Activated naive CD8-positive, alpha-beta T cell treated with anti-CD3 and anti-CD28 coated beads for 36 hours (primary cell): ENCODE results near the gene SAE1. TPM values are rescaled to one million over a fixed set of nuclear protein-coding genes. Genes with fewer than 3 reads are reported as not detected.

Experiments
- DNase-seq: peaks from one replicate; pipeline ENCODE4 v3.0.0; 2021
- H3K27ac Mint-ChIP-seq: one replicate; pipeline ENCODE4 v1.8.0; 2022; ENCODE audit warnings: mild to moderate bottlenecking, moderate library complexity, mixed read lengths
- H3K27me3 Mint-ChIP-seq: one replicate; pipeline ENCODE4 v1.8.0; 2022; ENCODE audit warnings: mild to moderate bottlenecking, mixed read lengths
- H3K36me3 Mint-ChIP-seq: one replicate; pipeline ENCODE4 v1.8.0; 2021; ENCODE audit warnings: mild to moderate bottlenecking, mixed read lengths
- H3K4me1 Mint-ChIP-seq: one replicate; pipeline ENCODE4 v1.8.0; 2021; ENCODE audit warnings: mixed read lengths
- H3K4me3 Mint-ChIP-seq: one replicate; pipeline ENCODE4 v1.8.0; 2022; ENCODE audit warnings: mild to moderate bottlenecking, moderate library complexity, mixed read lengths
- H3K9me3 Mint-ChIP-seq: one replicate; pipeline ENCODE4 v1.8.0; 2022; ENCODE audit warnings: mixed read lengths
- total RNA-seq, 2 experiments: library from RNA; stranded (reverse); gene quantifications; one replicate each; pipeline ENCODE4 v1.2.3, GENCODE V29; 2021

The SAE1 gene
- total RNA-seq, 2 experiments from 2014 or later, result 141 to 149 TPM

GRCh38 chr19:47157431-47158321 is 27.0 kb downstream of the SAE1 start:
- H3K27ac Mint-ChIP-seq, result peak overlapping the region; percentile 93
- peak overlapping the region; percentile 65 for H3K4me3 Mint-ChIP-seq
- DNase-seq, result no peak
- no peaks in the 10 kb centered on the region for H3K27me3 Mint-ChIP-seq
- H3K36me3 Mint-ChIP-seq, result peaks cover 57% of the 10 kb centered on the region
- H3K4me1 Mint-ChIP-seq, result peaks cover 66% of the 10 kb centered on the region
- no peaks in the 10 kb centered on the region for H3K9me3 Mint-ChIP-seq

- peaks cover 63% of the 10 kb centered on the region for H3K4me1 Mint-ChIP-seq
- peaks cover 51% of the 10 kb centered on the region for H3K36me3 Mint-ChIP-seq
- H3K4me3 Mint-ChIP-seq, result peak overlapping the region; percentile 65
- DNase-seq, result no peak
- H3K27ac Mint-ChIP-seq, result peak overlapping the region; percentile 93
- no peaks in the 10 kb centered on the region for H3K27me3 Mint-ChIP-seq
- H3K9me3 Mint-ChIP-seq, result no peaks in the 10 kb centered on the region
Measured at GRCh38 chr19:47158367-47158791, 27.7 kb downstream of the SAE1 start.

GRCh38 chr19:47158879-47159503 is 28.4 kb downstream of the SAE1 start:
- Mint-ChIP-seq H3K4me3 (peak overlapping the region; percentile 65), H3K27ac (peak overlapping the region; percentile 93), H3K27me3 (no peaks in the 10 kb centered on the region), H3K4me1 (peaks cover 62% of the 10 kb centered on the region), H3K36me3 (peaks cover 50% of the 10 kb centered on the region), H3K9me3 (no peaks in the 10 kb centered on the region)
- peak; percentile 52 for DNase-seq

- H3K27ac Mint-ChIP-seq, result no peak overlapping the region
- peaks cover 34% of the 10 kb centered on the region for H3K36me3 Mint-ChIP-seq
- H3K9me3 Mint-ChIP-seq, result no peaks in the 10 kb centered on the region
- no peak overlapping the region for H3K4me3 Mint-ChIP-seq
- no peaks in the 10 kb centered on the region for H3K27me3 Mint-ChIP-seq
- DNase-seq, result no peak
- H3K4me1 Mint-ChIP-seq, result peaks cover 60% of the 10 kb centered on the region
Measured at GRCh38 chr19:47161876-47162489, 31.3 kb downstream of the SAE1 start.

GRCh38 chr19:47168065-47168464 is 37.4 kb downstream of the SAE1 start:
- H3K9me3 Mint-ChIP-seq, result no peaks in the 10 kb centered on the region
- peaks cover 26% of the 10 kb centered on the region for H3K4me1 Mint-ChIP-seq
- H3K4me3 Mint-ChIP-seq, result no peak overlapping the region
- H3K27me3 Mint-ChIP-seq, result no peaks in the 10 kb centered on the region
- no peak for DNase-seq
- H3K27ac Mint-ChIP-seq, result no peak overlapping the region
- peaks cover 35% of the 10 kb centered on the region for H3K36me3 Mint-ChIP-seq

- Mint-ChIP-seq H3K4me1 (peaks cover 50% of the 10 kb centered on the region), H3K9me3 (no peaks in the 10 kb centered on the region), H3K27ac (peak overlapping the region; percentile 25), H3K4me3 (no peak overlapping the region), H3K27me3 (no peaks in the 10 kb centered on the region), H3K36me3 (peaks cover 68% of the 10 kb centered on the region)
- DNase-seq, result no peak
Measured at GRCh38 chr19:47172666-47173455, 42.2 kb downstream of the SAE1 start.

- H3K27ac Mint-ChIP-seq, result peak overlapping the region; percentile 91
- no peaks in the 10 kb centered on the region for H3K9me3 Mint-ChIP-seq
- peaks cover 66% of the 10 kb centered on the region for H3K4me1 Mint-ChIP-seq
- peaks cover 67% of the 10 kb centered on the region for H3K36me3 Mint-ChIP-seq
- DNase-seq, result no peak
- H3K4me3 Mint-ChIP-seq, result peak overlapping the region; percentile 51
- H3K27me3 Mint-ChIP-seq, result no peaks in the 10 kb centered on the region
Measured at GRCh38 chr19:47176071-47176626, 45.5 kb downstream of the SAE1 start.

- no peaks in the 10 kb centered on the region for H3K9me3 Mint-ChIP-seq
- H3K27me3 Mint-ChIP-seq, result no peaks in the 10 kb centered on the region
- peak; percentile 35 for DNase-seq
- peak overlapping the region; percentile 91 for H3K27ac Mint-ChIP-seq
- peaks cover 67% of the 10 kb centered on the region for H3K36me3 Mint-ChIP-seq
- peaks cover 66% of the 10 kb centered on the region for H3K4me1 Mint-ChIP-seq
- peak overlapping the region; percentile 51 for H3K4me3 Mint-ChIP-seq
Measured at GRCh38 chr19:47176627-47177090, 46.0 kb downstream of the SAE1 start.

- H3K36me3 Mint-ChIP-seq, result peaks cover 70% of the 10 kb centered on the region
- H3K4me1 Mint-ChIP-seq, result peaks cover 85% of the 10 kb centered on the region
- H3K4me3 Mint-ChIP-seq, result no peak overlapping the region
- no peak for DNase-seq
- H3K9me3 Mint-ChIP-seq, result no peaks in the 10 kb centered on the region
- no peaks in the 10 kb centered on the region for H3K27me3 Mint-ChIP-seq
- H3K27ac Mint-ChIP-seq, result peak overlapping the region; percentile 18
Measured at GRCh38 chr19:47179653-47180310, 49.1 kb downstream of the SAE1 start.

GRCh38 chr19:47183601-47184000 is 53.0 kb downstream of the SAE1 start:
- DNase-seq, result no peak
- Mint-ChIP-seq H3K4me3 (no peak overlapping the region), H3K27ac (peak overlapping the region; percentile 80), H3K27me3 (no peaks in the 10 kb centered on the region), H3K9me3 (no peaks in the 10 kb centered on the region), H3K36me3 (peaks cover 58% of the 10 kb centered on the region), H3K4me1 (peaks cover 78% of the 10 kb centered on the region)

- Mint-ChIP-seq H3K4me1 (peaks cover 86% of the 10 kb centered on the region), H3K36me3 (peaks cover 64% of the 10 kb centered on the region), H3K27me3 (no peaks in the 10 kb centered on the region), H3K4me3 (peak overlapping the region; percentile 70), H3K27ac (peak overlapping the region; percentile 99), H3K9me3 (no peaks in the 10 kb centered on the region)
- peak; percentile 87 for DNase-seq
Measured at GRCh38 chr19:47186446-47187334, 56.1 kb downstream of the SAE1 start.

GRCh38 chr19:47187335-47187655 is 56.7 kb downstream of the SAE1 start:
- no peak for DNase-seq
- H3K27ac Mint-ChIP-seq, result peak overlapping the region; percentile 99
- H3K4me1 Mint-ChIP-seq, result peaks cover 80% of the 10 kb centered on the region
- H3K4me3 Mint-ChIP-seq, result peak overlapping the region; percentile 70
- peaks cover 60% of the 10 kb centered on the region for H3K36me3 Mint-ChIP-seq
- no peaks in the 10 kb centered on the region for H3K27me3 Mint-ChIP-seq
- H3K9me3 Mint-ChIP-seq, result no peaks in the 10 kb centered on the region

GRCh38 chr19:47187797-47188196 is 57.2 kb downstream of the SAE1 start:
- Mint-ChIP-seq H3K27ac (peak overlapping the region; percentile 99), H3K36me3 (peaks cover 58% of the 10 kb centered on the region), H3K27me3 (no peaks in the 10 kb centered on the region), H3K4me3 (no peak overlapping the region), H3K9me3 (no peaks in the 10 kb centered on the region), H3K4me1 (peaks cover 75% of the 10 kb centered on the region)
- no peak for DNase-seq
